CD4-positive, alpha-beta T cell treated with Interferon alpha-2 for 1 hour (primary cell): ENCODE results near the gene BNIP2.
"Not testable (repeated sequence)": the region's sequence is repeated elsewhere in the genome, so short reads cannot be mapped to it uniquely, and the experiment has no call there.

Experiments
- DNase-seq, 2 donors: peaks; one replicate each; pipeline ENCODE4 v3.0.0-alpha.2; 2020 to 2022

Gene BNIP2

DNA sequence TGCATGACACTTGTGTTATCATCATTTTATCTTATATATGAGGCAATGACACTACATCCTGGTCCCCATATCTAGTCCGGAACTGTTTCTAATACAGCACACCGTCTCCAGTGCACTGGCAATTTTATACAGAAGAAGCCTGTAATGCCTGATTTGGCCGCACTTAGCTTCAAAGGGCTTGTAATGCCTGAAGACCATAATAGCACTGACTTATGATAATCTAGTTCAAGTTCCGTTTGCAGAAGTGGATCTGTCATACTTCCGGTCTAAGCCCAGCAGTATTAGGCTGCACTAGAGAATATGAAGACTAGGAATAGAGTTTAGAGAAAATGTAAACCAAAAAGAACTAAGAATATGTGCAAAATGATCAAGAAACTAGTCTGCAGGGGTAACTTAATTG lies 1.3 kb downstream of the BNIP2 start:
- DNase-seq, result peak; percentile 65 to 73

DNA sequence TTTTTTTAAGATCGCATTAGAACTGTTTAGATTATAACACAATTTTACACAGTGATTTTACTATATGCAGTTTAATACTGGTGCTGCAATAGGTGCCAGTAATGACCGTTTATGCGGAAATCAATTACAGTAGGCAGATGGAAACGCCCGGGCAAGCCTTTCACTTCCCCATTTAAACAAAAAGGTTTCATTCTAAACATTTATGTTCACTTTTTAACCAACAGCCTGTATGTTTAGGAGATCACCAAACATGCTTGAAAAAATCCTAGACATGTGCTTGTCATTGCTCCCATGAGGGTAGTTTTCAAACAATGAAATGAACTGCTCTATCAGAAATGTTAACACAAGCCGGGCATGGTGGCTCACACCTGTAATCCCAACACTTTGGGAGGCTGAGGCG lies 2.7 kb downstream of the BNIP2 start:
- DNase-seq, result peak in 1 of 2 donors; percentile 52

GRCh38 chr15:59685737-59686297 lies 3.3 kb downstream of the BNIP2 start:
- peak in 1 of 2 donors; percentile 29 for DNase-seq

DNA sequence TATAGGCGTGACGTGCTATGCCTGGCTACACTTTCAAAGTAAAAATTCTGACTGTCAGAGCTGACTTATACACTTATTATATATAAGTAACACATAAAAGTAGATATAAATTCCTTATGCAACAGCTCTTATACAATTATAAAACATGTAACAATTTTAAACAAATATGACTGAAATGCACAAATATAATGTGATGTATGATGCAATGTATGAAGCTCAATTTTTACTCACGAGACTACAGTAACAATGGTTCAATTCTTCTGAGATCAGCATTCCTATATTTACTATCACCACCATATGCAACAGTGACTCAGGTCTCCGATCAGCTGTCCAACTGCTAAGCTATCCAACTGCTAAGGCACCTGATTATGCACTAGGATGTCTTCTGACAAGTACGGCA lies 8.2 kb downstream of the BNIP2 start:
- DNase-seq, result no peak

DNA sequence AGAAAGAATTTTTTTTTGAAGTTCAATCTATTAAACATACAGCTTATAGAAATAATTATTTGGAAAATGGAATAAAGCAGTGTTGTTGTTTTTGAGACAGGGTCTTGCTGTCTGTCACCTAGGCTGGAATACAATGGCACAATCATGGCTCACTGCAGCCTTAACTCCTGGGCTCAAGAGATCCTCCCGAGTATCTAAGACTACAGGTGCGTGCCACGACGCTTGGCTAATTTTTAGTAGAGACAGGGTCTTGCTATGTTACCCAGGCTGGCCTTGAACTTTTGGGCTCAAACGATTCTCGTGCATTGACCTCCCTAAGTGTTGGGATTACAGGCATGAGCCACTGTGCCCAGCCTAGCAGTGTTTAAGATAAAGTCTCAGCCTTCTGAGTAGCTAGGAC lies 8.8 kb downstream of the BNIP2 start:
- DNase-seq, result no peak

DNA sequence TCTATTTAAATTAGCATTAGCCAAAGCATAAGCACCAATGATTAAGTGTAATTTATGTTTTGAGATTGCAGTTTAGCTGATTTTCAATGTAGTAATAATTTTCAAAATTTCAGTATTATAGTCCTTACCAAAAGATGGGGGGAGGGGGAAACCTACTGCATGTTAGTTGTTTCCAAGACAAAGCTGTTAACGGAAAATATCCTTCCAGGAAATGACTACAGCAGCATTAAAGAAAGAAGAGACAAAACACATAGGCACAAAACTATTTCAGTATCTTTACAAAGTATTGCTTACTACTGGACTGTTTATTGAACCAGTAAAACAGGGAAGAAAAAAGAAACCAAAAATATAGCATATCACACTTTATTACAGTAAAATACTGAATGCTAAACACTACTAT lies 10.5 kb downstream of the BNIP2 start:
- no peak for DNase-seq

DNA sequence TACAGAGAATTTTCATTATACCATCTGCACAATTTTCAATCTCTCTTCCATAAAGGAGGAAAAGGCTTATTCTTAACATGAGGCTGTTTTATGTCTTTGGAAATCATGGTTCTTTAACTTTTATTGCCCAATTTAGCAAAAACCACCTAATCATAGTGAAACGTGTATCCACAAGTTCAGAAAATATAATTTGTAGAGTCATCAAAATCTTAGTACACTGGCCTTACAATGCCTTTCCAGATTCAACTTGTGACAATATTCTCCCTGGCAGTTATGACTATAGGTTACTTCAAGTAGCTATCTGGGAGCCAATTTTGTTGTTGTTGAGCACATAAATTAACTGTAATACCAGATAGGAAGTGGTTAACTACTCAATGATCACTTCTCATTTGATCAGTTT lies 10.9 kb downstream of the BNIP2 start:
- no peak for DNase-seq

DNA sequence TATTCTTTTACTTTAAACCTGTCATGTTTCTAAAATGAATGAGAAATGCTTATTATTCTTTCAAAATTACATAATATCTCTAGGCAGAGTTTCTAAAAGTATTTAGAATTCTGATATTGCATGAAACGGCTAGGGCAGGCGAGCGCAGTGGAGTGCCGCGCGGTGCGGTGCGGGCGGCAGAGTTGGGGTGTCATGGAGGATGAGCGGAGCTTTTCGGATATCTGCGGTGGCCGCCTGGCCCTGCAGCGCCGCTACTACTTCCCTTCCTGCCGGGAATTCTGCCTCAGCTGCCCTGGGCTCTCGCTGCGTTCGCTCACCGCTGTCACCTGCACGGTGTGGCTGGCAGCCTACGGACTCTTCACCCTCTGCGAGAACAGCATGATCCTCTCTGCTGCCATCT lies 12.6 kb downstream of the BNIP2 start:
- DNase-seq, result no peak

- DNase-seq, result no peak
These were observed 14.7 kb downstream of the BNIP2 start for GRCh38 chr15:59674361-59674877.

DNA sequence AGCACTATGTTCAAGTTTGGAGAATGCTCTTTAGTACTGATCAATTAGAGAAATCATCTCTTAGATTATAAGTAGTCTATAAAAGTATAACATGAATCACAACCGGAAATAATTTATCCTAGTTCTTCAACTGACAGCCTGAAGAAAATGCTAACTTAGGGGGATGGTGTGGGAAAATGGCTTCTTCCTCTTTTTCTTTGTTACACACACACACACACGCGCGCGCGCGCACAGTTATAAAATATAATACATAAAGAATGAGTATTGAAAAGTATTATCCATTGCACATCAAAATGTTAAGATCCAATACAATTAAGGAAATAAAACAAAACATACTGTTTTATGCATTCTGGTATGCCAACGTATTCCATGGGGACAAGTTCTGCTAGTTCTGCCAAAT lies 20.6 kb downstream of the BNIP2 start:
- no peak for DNase-seq

DNA sequence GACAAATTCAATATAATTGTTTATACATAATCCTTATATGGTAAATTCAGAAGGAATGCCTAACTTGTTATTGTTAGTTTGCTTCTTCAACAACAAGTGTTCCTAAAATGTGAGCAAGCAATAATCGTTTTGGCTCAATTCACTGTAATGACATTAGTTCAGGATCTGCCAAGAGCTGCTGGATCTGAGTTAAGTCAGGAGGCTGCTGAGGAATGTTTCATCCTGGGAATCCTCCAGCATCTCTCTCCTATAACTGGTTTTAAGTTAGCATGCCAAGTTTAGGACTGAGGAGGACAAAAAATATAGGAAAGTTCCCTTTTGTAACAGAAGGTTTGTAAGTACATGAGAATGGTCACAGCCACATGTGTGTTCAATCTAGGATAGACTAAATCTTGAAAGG lies 26.9 kb downstream of the BNIP2 start:
- no peak for DNase-seq

GRCh38 chr15:59659366-59659765 lies 29.8 kb downstream of the BNIP2 start:
- no peak for DNase-seq

DNA sequence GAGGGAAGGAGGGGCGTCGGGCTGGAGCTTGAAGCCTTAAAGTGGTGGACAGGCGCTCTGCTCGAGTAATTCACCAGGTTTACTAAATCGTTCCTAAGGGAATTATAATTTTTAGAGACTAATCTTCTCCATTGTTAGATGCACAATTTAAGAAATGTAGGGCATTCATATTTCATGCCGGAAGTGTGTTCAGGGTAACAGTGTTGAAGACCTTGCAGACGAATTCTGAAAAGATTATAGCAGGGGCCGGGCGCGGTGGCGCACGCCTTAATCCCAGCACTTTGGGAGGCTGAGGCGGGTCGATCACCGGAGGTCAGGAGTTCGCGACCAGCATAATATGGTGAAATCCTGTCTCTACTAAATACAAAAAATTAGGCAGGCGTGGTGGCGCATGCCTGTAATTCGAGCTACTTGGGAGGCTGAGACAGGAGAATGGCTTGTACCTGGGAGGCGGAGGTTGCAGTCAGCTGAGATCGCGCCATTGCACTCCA lies 31.4 kb downstream of the BNIP2 start:
- no peak for DNase-seq

- DNase-seq, result peak; percentile 91 to 93
These were observed 32.1 kb downstream of the BNIP2 start, which contains the start of gene GTF2A2 for GRCh38 chr15:59656897-59657634. Gene GTF2A2 (minus strand): TSS chr15:59657515. CDS start chr15:59652277, 5,238 bp downstream.

GRCh38 chr15:59654046-59654445 lies 35.1 kb downstream of the BNIP2 start:
- no peak for DNase-seq

DNA sequence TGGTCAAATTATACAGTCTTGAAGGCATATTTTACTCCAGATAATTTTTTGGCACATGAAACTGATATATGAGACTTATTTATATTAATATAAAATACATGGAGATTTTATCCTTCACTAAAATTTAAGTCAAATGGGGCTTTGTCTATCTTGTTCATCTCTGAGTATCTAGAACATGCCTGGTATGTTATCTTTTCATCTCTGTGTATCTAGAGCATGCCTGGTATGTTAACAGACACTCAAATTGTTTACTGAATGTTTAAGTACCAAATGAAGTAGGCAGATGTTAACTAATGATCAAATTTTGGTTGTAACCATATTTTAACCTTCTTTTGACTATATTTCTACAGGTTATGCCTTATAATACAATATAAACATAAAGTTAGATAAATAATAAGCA lies 39.5 kb downstream of the BNIP2 start:
- no peak for DNase-seq

DNA sequence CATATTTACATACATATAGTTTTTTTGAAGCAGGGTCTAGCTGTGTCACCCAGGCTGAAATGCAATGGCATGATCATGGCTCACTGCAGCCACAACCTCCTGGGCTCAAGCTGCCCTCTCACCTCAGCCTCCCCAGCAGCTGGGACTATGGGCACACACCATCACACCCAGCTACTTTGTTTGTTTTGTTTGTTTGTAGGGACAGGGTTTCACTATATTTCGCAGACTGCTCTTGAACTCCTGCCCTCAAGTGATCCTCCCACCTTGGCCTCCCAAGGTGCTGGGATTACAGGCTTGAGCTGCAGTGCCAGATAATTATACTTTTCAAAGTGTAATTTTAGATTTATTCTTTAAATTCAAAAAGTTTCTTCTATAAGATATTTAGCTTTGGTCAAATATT lies 42.0 kb downstream of the BNIP2 start:
- no peak for DNase-seq

GRCh38 chr15:59646277-59646676 lies 42.8 kb downstream of the BNIP2 start:
- DNase-seq, result no peak

DNA sequence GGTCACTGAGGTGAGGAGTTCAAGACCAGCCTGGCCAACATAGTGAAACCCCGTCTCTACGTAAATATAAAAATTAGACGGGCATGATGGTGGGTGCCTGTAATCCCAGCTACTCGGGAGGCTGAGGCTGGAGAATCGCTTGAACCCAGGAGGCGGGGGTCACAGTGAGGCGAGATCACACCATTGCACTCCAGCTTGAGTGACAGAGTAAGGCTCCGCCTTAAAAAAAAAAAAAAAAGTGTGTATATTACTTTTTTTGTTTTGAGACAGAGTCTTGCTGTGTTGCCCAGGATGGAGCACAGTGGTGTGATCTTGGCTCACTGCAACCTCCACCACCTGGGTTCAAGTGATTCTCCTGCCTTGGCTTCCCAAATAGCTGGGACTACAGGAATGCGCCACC lies 43.3 kb downstream of the BNIP2 start:
- DNase-seq, result not testable (repeated sequence)

- no peak for DNase-seq
These were observed 44.4 kb downstream of the BNIP2 start for GRCh38 chr15:59644756-59645155.

- DNase-seq, result no peak
These were observed 46.8 kb downstream of the BNIP2 start for GRCh38 chr15:59642351-59642750.

- not testable (repeated sequence) for DNase-seq
These were observed 51.6 kb downstream of the BNIP2 start for GRCh38 chr15:59637507-59637906.

GRCh38 chr15:59636184-59636583 lies 52.9 kb downstream of the BNIP2 start:
- DNase-seq, result no peak

- DNase-seq, result no peak
These were observed 56.4 kb downstream of the BNIP2 start for GRCh38 chr15:59632714-59633113.
